Measurements from ENCODE around the gene DNAH11.

GRCh38 chr7:21939858-21940372, 397.1 kb downstream of the DNAH11 start:
- TF ChIP-seq CTCF (IDR thresholded peaks at IDR 0.05) (no peak), EZH2phosphoT487 (IDR thresholded peaks at IDR 0.05) (no peak), EZH2 (IDR thresholded peaks at IDR 0.05) (no peak)

All from neural progenitor cell (in vitro differentiated cells).